Cardiac muscle cell (in vitro differentiated cells and primary cell): ENCODE data around the gene DLGAP5. TPM values are rescaled to one million over a fixed set of nuclear protein-coding genes. Genes with fewer than 3 reads are reported as not detected.

ENCODE experiments used
- DNase-seq, 2 donors: peaks; one replicate each; pipeline versions ENCODE4 v3.0.0 to v3.0.0-alpha.2; 2010 to 2017; ENCODE audit warnings: low read depth in 1 of 2, low spot score in 1 of 2
- H3K27ac ChIP-seq: fragments of 200-600 bp; sonication (generic); 2 replicates; pipeline ENCODE4 v1.5.1; 2016
- H3K27me3 ChIP-seq: fragments of 200-600 bp; sonication (generic); 2 replicates; pipeline ENCODE4 v1.6.0; 2016; ENCODE audit warnings: control low read depth
- H3K36me3 ChIP-seq: fragments of 200-600 bp; sonication (generic); 2 replicates; pipeline ENCODE4 v1.5.1; 2016; ENCODE audit warnings: control low read depth
- H3K4me1 ChIP-seq: fragments of 200-600 bp; sonication (generic); 2 replicates; pipeline ENCODE4 v1.8.1; 2017; ENCODE audit warnings: low read depth, mild to moderate bottlenecking, mixed run types
- H3K4me3 ChIP-seq: fragments of 200-600 bp; sonication (generic); 2 replicates; pipeline ENCODE4 v1.5.1; 2016; ENCODE audit warnings: mild to moderate bottlenecking
- H3K9me3 ChIP-seq: fragments of 200-600 bp; sonication (generic); 2 replicates; pipeline ENCODE4 v1.5.1; 2017; ENCODE audit warnings: low read depth, mild to moderate bottlenecking, control low read depth
- CTCF ChIP-seq: IDR thresholded peaks from 2 replicates; pipeline ENCODE4 v1.5.1; 2012; ENCODE audit warnings: low read depth, mild to moderate bottlenecking, low read length
- polyA plus RNA-seq: library from polyadenylated mRNA; unstranded; fragments of >200 nt; fragmentation: Nextera tagmentation; extraction: Ambion mirVana; gene quantifications from 2 replicates; pipeline ENCODE4 v1.2.1, GENCODE V29; 2016
- total RNA-seq: library from RNA; depleted of rRNA; stranded (reverse); fragments of >200 nt; gene quantifications from 2 replicates; pipeline ENCODE4 v1.2.3, GENCODE V29; 2016

The DLGAP5 gene
- total and polyA plus RNA-seq, 2 experiments from 2014 or later: 5.9 to 37.4 TPM

- DNase-seq: peak in 1 of 2 donors; percentile 64
- no peak overlapping the region for H3K27ac ChIP-seq
- H3K4me3 ChIP-seq: no peak overlapping the region
- H3K4me1 ChIP-seq: no peaks in the 10 kb centered on the region
- H3K36me3 ChIP-seq: no peaks in the 10 kb centered on the region
- peaks cover 37% of the 10 kb centered on the region for H3K27me3 ChIP-seq
- H3K9me3 ChIP-seq: no peaks in the 10 kb centered on the region
- peak; percentile 39 for TF ChIP-seq CTCF
Observed at GRCh38 chr14:55133416-55133815, 58.0 kb downstream of the DLGAP5 start.

GRCh38 chr14:55131370-55132137 is 59.8 kb downstream of the DLGAP5 start:
- DNase-seq: peak in 1 of 2 donors; percentile 16
- Histone ChIP-seq H3K9me3 (no peaks in the 10 kb centered on the region), H3K27ac (no peak overlapping the region), H3K27me3 (peaks cover 52% of the 10 kb centered on the region), H3K4me3 (no peak overlapping the region), H3K4me1 (no peaks in the 10 kb centered on the region), H3K36me3 (no peaks in the 10 kb centered on the region)
- TF ChIP-seq CTCF: no peak

- H3K27me3 ChIP-seq: peaks cover 52% of the 10 kb centered on the region
- DNase-seq: peak in 1 of 2 donors; percentile 11
- H3K4me3 ChIP-seq: peak overlapping the region; percentile 61
- H3K9me3 ChIP-seq: no peaks in the 10 kb centered on the region
- no peaks in the 10 kb centered on the region for H3K4me1 ChIP-seq
- H3K27ac ChIP-seq: no peak overlapping the region
- H3K36me3 ChIP-seq: no peaks in the 10 kb centered on the region
- no peak for TF ChIP-seq CTCF
Observed at GRCh38 chr14:55130196-55130550, 61.2 kb downstream of the DLGAP5 start.

GRCh38 chr14:55129428-55130195 is 61.8 kb downstream of the DLGAP5 start:
- Histone ChIP-seq H3K36me3 (no peaks in the 10 kb centered on the region), H3K9me3 (no peaks in the 10 kb centered on the region), H3K27me3 (peaks cover 52% of the 10 kb centered on the region), H3K4me3 (peak overlapping the region; percentile 61), H3K27ac (no peak overlapping the region), H3K4me1 (no peaks in the 10 kb centered on the region)
- no peak for TF ChIP-seq CTCF
- peak; percentile 51 to 75 for DNase-seq

GRCh38 chr14:55129086-55129427 is 62.3 kb downstream of the DLGAP5 start, which contains the start of gene LGALS3:
Gene LGALS3 (plus strand): TSS chr14:55129252. CDS start chr14:55137374, 8,122 bp downstream.
- H3K27ac ChIP-seq: no peak within 1 kb of the TSS
- no peaks in the 10 kb centered on the region for H3K36me3 ChIP-seq
- DNase-seq: peak; percentile 75 to 80
- H3K4me1 ChIP-seq: peaks cover 1% of the 10 kb centered on the region
- TF ChIP-seq CTCF: no peak
- peak within 1 kb of the TSS; percentile 61 for H3K4me3 ChIP-seq
- H3K27me3 ChIP-seq: peaks cover 52% of the 10 kb centered on the region
- H3K9me3 ChIP-seq: no peaks in the 10 kb centered on the region
